ENCODE measurements around the gene ME1.
"Not testable (repeated sequence)": the region's sequence is repeated elsewhere in the genome, so short reads cannot be mapped to it uniquely, and the experiment has no call there.

ME1 gene

GRCh38 chr6:83430611-83431544, at the start of gene ME1:
TSS of gene ME1 (minus strand) at chr6:83431051. CDS start at chr6:83430954, 97 bp downstream.
- DNase-seq, result peak in 56 of 58 donors; percentile 21 to 86 (median 66)

- DNase-seq, result no peak
Measured at GRCh38 chr6:83480470-83480869, 49.6 kb upstream of the ME1 start.

- DNase-seq, result no peak
Measured at GRCh38 chr6:83479389-83479788, 48.5 kb upstream of the ME1 start.

GRCh38 chr6:83476971-83477370, 46.1 kb upstream of the ME1 start:
- DNase-seq, result no peak

GRCh38 chr6:83474309-83474708, 43.5 kb upstream of the ME1 start:
- DNase-seq, result no peak

- peak in 1 of 58 donors; percentile 1 for DNase-seq
Measured at GRCh38 chr6:83472767-83473166, 41.9 kb upstream of the ME1 start.

GRCh38 chr6:83470587-83470986, 39.7 kb upstream of the ME1 start:
- no peak for DNase-seq

GRCh38 chr6:83470001-83470400, 39.1 kb upstream of the ME1 start:
- no peak for DNase-seq

GRCh38 chr6:83467620-83468036, 36.8 kb upstream of the ME1 start:
- DNase-seq, result peak in 33 of 58 donors; percentile 1 to 50 (median 6)

- DNase-seq, result no peak
Measured at GRCh38 chr6:83466328-83466727, 35.5 kb upstream of the ME1 start.

GRCh38 chr6:83464381-83465140, 33.7 kb upstream of the ME1 start:
- no peak for DNase-seq

- no peak for DNase-seq
Measured at GRCh38 chr6:83463886-83464285, 33.0 kb upstream of the ME1 start.

GRCh38 chr6:83462524-83462923, 31.7 kb upstream of the ME1 start:
- DNase-seq, result no peak

GRCh38 chr6:83461438-83461837, 30.6 kb upstream of the ME1 start:
- no peak for DNase-seq

- no peak for DNase-seq
Measured at GRCh38 chr6:83459663-83460062, 28.8 kb upstream of the ME1 start.

- not testable (repeated sequence) for DNase-seq
Measured at GRCh38 chr6:83450015-83450414, 19.2 kb upstream of the ME1 start.

- DNase-seq, result not testable (repeated sequence)
Measured at GRCh38 chr6:83444086-83444699, 13.3 kb upstream of the ME1 start.

GRCh38 chr6:83443516-83443915, 12.7 kb upstream of the ME1 start:
- no peak for DNase-seq

- DNase-seq, result no peak
Measured at GRCh38 chr6:83442752-83443151, 11.9 kb upstream of the ME1 start.

- DNase-seq, result no peak
Measured at GRCh38 chr6:83439201-83439600, 8.3 kb upstream of the ME1 start.

GRCh38 chr6:83436674-83437073, 5.8 kb upstream of the ME1 start:
- no peak for DNase-seq

GRCh38 chr6:83433177-83433576, 2.3 kb upstream of the ME1 start:
- no peak for DNase-seq
